Epithelial cell of esophagus (primary cell): ENCODE results near the gene THBS4.

Experiments
- DNase-seq: peaks from one replicate; pipeline ENCODE4 v3.0.0; 2010; ENCODE audit warnings: low read depth
- H3K4me3 ChIP-seq: 2 replicates; pipeline ENCODE4 v1.5.1; 2011; ENCODE audit warnings: mild to moderate bottlenecking, low read length, control low read depth
- CTCF ChIP-seq: IDR thresholded peaks from 2 replicates; pipeline ENCODE4 v1.5.1; 2011; ENCODE audit warnings: low read depth, mild to moderate bottlenecking, low read length, control low read depth, inconsistent platforms; ENCODE audit not compliant: insufficient read depth; ENCODE audit errors: missing control alignments

Gene THBS4

DNA sequence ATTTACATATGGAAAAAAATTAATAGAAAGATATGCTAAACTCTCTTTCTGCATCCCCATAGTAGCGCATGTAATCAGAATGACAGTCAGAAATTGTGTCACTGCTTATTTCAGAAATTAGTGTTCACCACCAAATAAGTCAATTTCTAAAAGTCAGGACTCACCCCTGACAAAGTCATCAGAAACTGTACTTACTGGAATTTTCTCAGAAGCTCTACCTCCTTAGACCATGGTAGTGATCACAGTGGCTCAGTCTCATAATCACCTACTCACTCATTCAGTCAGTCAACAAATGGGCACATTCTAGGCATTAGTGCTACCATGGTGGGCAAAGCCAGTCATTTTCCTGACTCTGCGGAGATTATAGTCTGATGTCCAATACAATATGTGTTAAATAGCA, 22.0 kb downstream of the THBS4 start:
- H3K4me3 ChIP-seq, result no peak overlapping the region
- DNase-seq, result no peak
- no peak for TF ChIP-seq CTCF

DNA sequence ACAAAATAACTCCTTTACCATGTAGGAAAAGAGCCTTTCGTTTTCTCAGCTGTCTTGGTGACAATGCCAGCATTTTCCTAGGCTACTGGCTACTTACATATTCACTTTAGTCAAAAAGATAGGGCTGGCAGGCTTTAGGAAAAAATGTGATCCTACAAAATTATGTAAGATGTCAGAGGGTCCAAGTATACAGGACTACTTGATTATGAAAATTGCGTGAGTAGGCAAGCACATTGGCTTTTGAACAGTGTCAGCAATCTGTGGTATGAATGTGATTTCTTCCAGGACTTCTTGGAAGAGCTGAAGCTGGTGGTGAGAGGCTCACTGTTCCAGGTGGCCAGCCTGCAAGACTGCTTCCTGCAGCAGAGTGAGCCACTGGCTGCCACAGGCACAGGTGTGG, 22.8 kb downstream of the THBS4 start:
- DNase-seq, result no peak
- no peak for TF ChIP-seq CTCF
- H3K4me3 ChIP-seq, result no peak overlapping the region

DNA sequence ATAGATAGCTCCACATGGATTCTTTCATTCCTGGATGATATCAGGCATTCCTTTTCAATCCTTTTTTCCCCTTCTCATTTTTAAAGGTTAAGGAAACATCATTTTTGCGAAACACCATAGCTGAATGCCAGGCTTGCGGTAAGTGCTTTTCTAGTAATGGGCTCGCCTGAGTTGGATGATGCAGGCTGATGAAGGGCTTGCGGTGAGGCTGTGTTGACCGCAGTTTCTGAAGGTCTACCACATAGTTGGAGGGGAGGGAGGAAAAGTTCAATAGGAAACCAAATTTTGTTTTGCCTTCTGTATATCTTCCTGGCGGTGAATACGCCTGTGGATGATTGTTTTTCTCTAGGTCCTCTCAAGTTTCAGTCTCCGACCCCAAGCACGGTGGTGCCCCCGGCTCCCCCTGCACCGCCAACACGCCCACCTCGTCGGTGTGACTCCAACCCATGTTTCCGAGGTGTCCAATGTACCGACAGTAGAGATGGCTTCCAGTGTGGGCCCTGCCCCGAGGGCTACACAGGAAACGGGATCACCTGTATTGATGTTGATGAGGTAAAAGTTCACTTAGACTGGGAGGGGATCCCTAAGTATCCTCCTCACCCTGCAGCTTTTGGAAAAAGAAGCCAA, 24.3 kb downstream of the THBS4 start:
- no peak for TF ChIP-seq CTCF
- DNase-seq, result no peak
- H3K4me3 ChIP-seq, result no peak overlapping the region

GRCh38 chr5:80060966-80061365, 25.8 kb downstream of the THBS4 start:
- TF ChIP-seq CTCF, result no peak
- H3K4me3 ChIP-seq, result no peak overlapping the region
- no peak for DNase-seq

DNA sequence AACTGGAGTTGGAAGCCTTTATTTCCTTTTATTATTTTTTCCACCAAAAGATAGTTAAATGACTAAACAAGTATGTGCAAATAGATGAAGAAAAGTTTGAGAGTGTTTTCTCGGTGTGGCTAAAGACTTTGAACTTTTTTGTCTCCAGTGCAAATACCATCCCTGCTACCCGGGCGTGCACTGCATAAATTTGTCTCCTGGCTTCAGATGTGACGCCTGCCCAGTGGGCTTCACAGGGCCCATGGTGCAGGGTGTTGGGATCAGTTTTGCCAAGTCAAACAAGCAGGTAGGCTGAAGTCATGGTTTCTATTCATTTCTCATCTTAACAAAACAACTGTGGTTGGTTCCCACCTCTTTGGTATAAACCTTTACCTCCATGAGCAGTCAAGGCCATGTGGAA, 26.4 kb downstream of the THBS4 start:
- TF ChIP-seq CTCF, result no peak
- no peak for DNase-seq
- H3K4me3 ChIP-seq, result no peak overlapping the region

DNA sequence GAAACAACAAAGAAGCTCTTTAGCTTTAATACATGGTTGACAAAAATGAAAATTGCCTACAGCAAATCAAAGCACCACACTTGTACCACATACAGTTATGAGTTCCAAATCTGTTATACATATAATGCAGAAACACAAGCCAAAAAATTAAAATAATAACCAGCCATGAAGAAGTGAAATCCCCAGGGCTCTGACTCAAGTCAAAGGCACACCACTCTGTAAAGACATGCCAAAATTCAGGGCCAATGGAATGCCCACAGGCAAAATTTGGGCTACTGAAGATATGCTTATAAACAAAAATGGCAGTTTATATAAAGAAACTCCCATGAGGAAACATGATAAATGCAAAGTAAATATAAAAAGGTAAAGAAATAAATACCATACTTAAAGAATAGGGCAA, 29.0 kb downstream of the THBS4 start:
- no peak for TF ChIP-seq CTCF
- no peak for DNase-seq
- H3K4me3 ChIP-seq, result no peak overlapping the region

- TF ChIP-seq CTCF, result no peak
- H3K4me3 ChIP-seq, result no peak overlapping the region
- no peak for DNase-seq
Observed at GRCh38 chr5:80067016-80067415, 31.9 kb downstream of the THBS4 start.
